Activated CD8-positive, alpha-beta T cell treated with anti-CD3 and anti-CD28 coated beads, Interleukin-2, amount 10 ng/mL, durations not matched to agents 7 days and 5 days (primary cell): ENCODE measurements around the gene DCAF6. TPM values are rescaled to one million over a fixed set of nuclear protein-coding genes. Genes with fewer than 3 reads are reported as not detected.
A peak's percentile ranks its signal among the peaks of the same experiment; 100 is the strongest.
"Not testable (repeated sequence)": the region's sequence is repeated elsewhere in the genome, so short reads cannot be mapped to it uniquely, and the experiment has no call there.

Experiments
- ATAC-seq: fragments of 150-1000 bp; cut with Tn5 transposase; one replicate; pipeline ENCODE4 v1.10.0; 2021; ENCODE audit warnings: moderate library complexity
- CTCF ChIA-PET: fragments of 350-600 bp; sonication (Branson Sonifier 250); formaldehyde crosslinking; loops from one replicate; lab custom pipeline; 2021; ENCODE audit warnings: antibody characterized with exemption; lab: Charles Lee
- POLR2A ChIA-PET: fragments of 350-600 bp; sonication (Branson Sonifier 250); formaldehyde crosslinking; loops from one replicate; lab custom pipeline; 2021; ENCODE audit warnings: antibody characterized with exemption; lab: Charles Lee
- DNase-seq: peaks from one replicate; pipeline ENCODE4 v3.0.0-alpha.2; 2020
- H3K27ac Mint-ChIP-seq: one replicate; pipeline ENCODE4 v1.8.0; 2021; ENCODE audit warnings: mild to moderate bottlenecking, mixed read lengths
- H3K27me3 Mint-ChIP-seq: one replicate; pipeline ENCODE4 v1.8.0; 2021; ENCODE audit warnings: low read depth, mixed read lengths
- H3K36me3 Mint-ChIP-seq: one replicate; pipeline ENCODE4 v1.8.0; 2021; ENCODE audit warnings: low read depth, mixed read lengths
- H3K4me1 Mint-ChIP-seq: one replicate; pipeline ENCODE4 v1.8.0; 2021; ENCODE audit warnings: low read depth, mixed read lengths
- H3K4me3 Mint-ChIP-seq: one replicate; pipeline ENCODE4 v1.8.0; 2021; ENCODE audit warnings: mild to moderate bottlenecking, mixed read lengths
- H3K9me3 Mint-ChIP-seq: one replicate; pipeline ENCODE4 v1.8.0; 2022; ENCODE audit warnings: mixed read lengths; ENCODE audit not compliant: insufficient read depth
- total RNA-seq, 2 experiments: library from RNA; stranded (reverse); gene quantifications; one replicate each; pipeline ENCODE4 v1.2.3, GENCODE V29; 2021

Gene DCAF6
- total RNA-seq, result 10 to 100 TPM; 22.6 to 25.1 TPM

GRCh38 chr1:167936068-167936929, at the start of gene DCAF6:
Gene DCAF6, plus strand, starts transcription at chr1:167936683. Its CDS starts 229 bp downstream, at chr1:167936912.
- no peaks in the 10 kb centered on the region for H3K27me3 Mint-ChIP-seq
- DNase-seq (peak; percentile 98), ATAC-seq (peak; percentile 82)
- H3K9me3 Mint-ChIP-seq, result no peaks in the 10 kb centered on the region
- ChIA-PET CTCF (interaction anchor here (1.0 to 4.6 kb wide), 10 partner anchors 9 to 716 kb away, joined by 3 to 33 read pairs (median 4); partner anchors contain the start of gene POU2F1), POLR2A (interaction anchor here (0.6 to 3.2 kb wide), 27 partner anchors 9 to 1432 kb away, joined by 3 to 15 read pairs (median 3); partner anchors contain the start of genes BLZF1, MPZL1 and SFT2D2)
- H3K4me3 Mint-ChIP-seq, result peak within 1 kb of the TSS; percentile 84
- H3K4me1 Mint-ChIP-seq, result peaks cover 33% of the 10 kb centered on the region
- H3K36me3 Mint-ChIP-seq, result peaks cover 2% of the 10 kb centered on the region
- peak within 1 kb of the TSS; percentile 95 for H3K27ac Mint-ChIP-seq

GRCh38 chr1:167887187-167887586, 49.3 kb upstream of the DCAF6 start:
- H3K4me3 Mint-ChIP-seq, CTCF ChIA-PET, H3K27ac Mint-ChIP-seq, ATAC-seq, DNase-seq, H3K9me3 Mint-ChIP-seq, POLR2A ChIA-PET, H3K36me3 Mint-ChIP-seq, H3K4me1 Mint-ChIP-seq, H3K27me3 Mint-ChIP-seq: not testable (repeated sequence)

- POLR2A ChIA-PET, result no interaction called here
- CTCF ChIA-PET, result no interaction called here
- ATAC-seq (no peak), DNase-seq (no peak)
- Mint-ChIP-seq H3K4me1 (no peaks in the 10 kb centered on the region), H3K36me3 (no peaks in the 10 kb centered on the region), H3K4me3 (no peak overlapping the region), H3K9me3 (no peaks in the 10 kb centered on the region), H3K27me3 (peaks cover 4% of the 10 kb centered on the region), H3K27ac (no peak overlapping the region)
These were observed 46.1 kb upstream of the DCAF6 start for GRCh38 chr1:167890400-167890799.

- Mint-ChIP-seq H3K27me3 (peaks cover 7% of the 10 kb centered on the region), H3K4me1 (peaks cover 2% of the 10 kb centered on the region), H3K9me3 (no peaks in the 10 kb centered on the region), H3K4me3 (no peak overlapping the region), H3K27ac (no peak overlapping the region), H3K36me3 (no peaks in the 10 kb centered on the region)
- ChIA-PET CTCF (interaction anchor here (0.6 kb wide), 1 partner anchor 615 kb away, joined by 3 read pairs; no protein-coding TSS in a partner anchor), POLR2A (interaction anchor here (0.6 to 0.8 kb wide), 2 partner anchors 116 to 1456 kb away, joined by 3 read pairs; no protein-coding TSS in a partner anchor)
- ATAC-seq (no peak), DNase-seq (no peak)
These were observed 42.7 kb upstream of the DCAF6 start for GRCh38 chr1:167893798-167894197.

GRCh38 chr1:167898578-167899222, 37.8 kb upstream of the DCAF6 start:
- ATAC-seq (no peak), DNase-seq (no peak)
- H3K9me3 Mint-ChIP-seq, result no peaks in the 10 kb centered on the region
- ChIA-PET CTCF (no interaction called here), POLR2A (no interaction called here)
- H3K27me3 Mint-ChIP-seq, result peaks cover 4% of the 10 kb centered on the region
- no peak overlapping the region for H3K4me3 Mint-ChIP-seq
- H3K36me3 Mint-ChIP-seq, result no peaks in the 10 kb centered on the region
- no peak overlapping the region for H3K27ac Mint-ChIP-seq
- peaks cover 2% of the 10 kb centered on the region for H3K4me1 Mint-ChIP-seq

GRCh38 chr1:167899253-167899681, 37.2 kb upstream of the DCAF6 start:
- CTCF ChIA-PET, result no interaction called here
- no peak overlapping the region for H3K27ac Mint-ChIP-seq

GRCh38 chr1:167900907-167901306, 35.6 kb upstream of the DCAF6 start:
- H3K36me3 Mint-ChIP-seq, result no peaks in the 10 kb centered on the region
- H3K9me3 Mint-ChIP-seq, result no peaks in the 10 kb centered on the region
- ChIA-PET POLR2A (no interaction called here), CTCF (no interaction called here)
- ATAC-seq (no peak), DNase-seq (no peak)
- H3K4me3 Mint-ChIP-seq, result no peak overlapping the region
- H3K27me3 Mint-ChIP-seq, result no peaks in the 10 kb centered on the region
- H3K27ac Mint-ChIP-seq, result no peak overlapping the region
- peaks cover 2% of the 10 kb centered on the region for H3K4me1 Mint-ChIP-seq

More at GRCh38 chr1:167899253-167899681, 37.2 kb upstream of the DCAF6 start:
- POLR2A ChIA-PET, result no interaction called here
- Mint-ChIP-seq H3K4me1 (peaks cover 2% of the 10 kb centered on the region), H3K4me3 (no peak overlapping the region), H3K27me3 (peaks cover 4% of the 10 kb centered on the region), H3K36me3 (no peaks in the 10 kb centered on the region), H3K9me3 (no peaks in the 10 kb centered on the region)
- DNase-seq (no peak), ATAC-seq (no peak)

GRCh38 chr1:167904652-167905130, 31.8 kb upstream of the DCAF6 start:
- CTCF ChIA-PET, result interaction anchor here (0.8 to 1.0 kb wide), 2 partner anchors 23 to 178 kb away, joined by 3 read pairs; no protein-coding TSS in a partner anchor

GRCh38 chr1:167905182-167905581, 31.3 kb upstream of the DCAF6 start:
- peaks cover 10% of the 10 kb centered on the region for H3K9me3 Mint-ChIP-seq
- ATAC-seq, result no peak
- H3K27ac Mint-ChIP-seq, result no peak overlapping the region
- H3K36me3 Mint-ChIP-seq, result peaks cover 4% of the 10 kb centered on the region
- no peaks in the 10 kb centered on the region for H3K4me1 Mint-ChIP-seq
- H3K27me3 Mint-ChIP-seq, result peaks cover 9% of the 10 kb centered on the region
- ChIA-PET CTCF (interaction anchor here (0.8 kb wide), 1 partner anchor 177 kb away, joined by 3 read pairs; no protein-coding TSS in a partner anchor), POLR2A (no interaction called here)
- no peak overlapping the region for H3K4me3 Mint-ChIP-seq
- no peak for DNase-seq

More at GRCh38 chr1:167904652-167905130, 31.8 kb upstream of the DCAF6 start:
- POLR2A ChIA-PET, result interaction anchor here (0.8 kb wide), 1 partner anchor 27 kb away, joined by 3 read pairs; no protein-coding TSS in a partner anchor
- Mint-ChIP-seq H3K27me3 (peaks cover 7% of the 10 kb centered on the region), H3K27ac (no peak overlapping the region), H3K36me3 (no peaks in the 10 kb centered on the region), H3K4me3 (no peak overlapping the region), H3K4me1 (no peaks in the 10 kb centered on the region), H3K9me3 (peaks cover 6% of the 10 kb centered on the region)
- DNase-seq (no peak), ATAC-seq (no peak)

- DNase-seq (no peak), ATAC-seq (no peak)
- Mint-ChIP-seq H3K9me3 (peaks cover 13% of the 10 kb centered on the region), H3K27ac (no peak overlapping the region), H3K36me3 (peaks cover 6% of the 10 kb centered on the region), H3K4me3 (no peak overlapping the region), H3K27me3 (peaks cover 12% of the 10 kb centered on the region), H3K4me1 (no peaks in the 10 kb centered on the region)
- CTCF ChIA-PET, result no interaction called here
- POLR2A ChIA-PET, result no interaction called here
These were observed 30.8 kb upstream of the DCAF6 start for GRCh38 chr1:167905671-167906070.

- ChIA-PET CTCF (no interaction called here), POLR2A (no interaction called here)
- Mint-ChIP-seq H3K4me3 (no peak overlapping the region), H3K4me1 (no peaks in the 10 kb centered on the region), H3K36me3 (peaks cover 8% of the 10 kb centered on the region), H3K27ac (no peak overlapping the region), H3K9me3 (peaks cover 13% of the 10 kb centered on the region), H3K27me3 (peaks cover 12% of the 10 kb centered on the region)
- ATAC-seq (no peak), DNase-seq (no peak)
These were observed 26.7 kb upstream of the DCAF6 start for GRCh38 chr1:167909691-167910180.
